ENCODE data around the gene KCNK10.

- no peak for TF ChIP-seq CTCF (IDR thresholded peaks at IDR 0.05)
- no peak for TF ChIP-seq POLR2A (IDR thresholded peaks at IDR 0.05)
These were observed 10.8 kb downstream of the KCNK10 start for GRCh38 chr14:88312257-88312656.
